NCI-H146 treated with DMSO at 0.1 percent for 48 hours (cell line): Measurements from ENCODE around the gene TXNDC11.

Experiments
- DNase-seq: peaks from one replicate; lab custom pipeline; 2025; ENCODE audit not compliant: unreplicated experiment; lab: John Stamatoyannopoulos, UW

TXNDC11 gene

GRCh38 chr16:11675561-11676511, 66.8 kb downstream of the TXNDC11 start:
- no peak for DNase-seq

GRCh38 chr16:11674818-11675560, 67.7 kb downstream of the TXNDC11 start:
- DNase-seq, result no peak

GRCh38 chr16:11674001-11674817, 68.4 kb downstream of the TXNDC11 start:
- DNase-seq, result no peak

GRCh38 chr16:11673091-11674000, 69.3 kb downstream of the TXNDC11 start:
- DNase-seq, result no peak

GRCh38 chr16:11672206-11673090, 70.2 kb downstream of the TXNDC11 start:
- DNase-seq, result no peak

- no peak for DNase-seq
Observed at GRCh38 chr16:11671676-11672075, 71.0 kb downstream of the TXNDC11 start.

GRCh38 chr16:11671271-11671670, 71.4 kb downstream of the TXNDC11 start:
- DNase-seq, result no peak

GRCh38 chr16:11670171-11671131, 72.2 kb downstream of the TXNDC11 start:
- DNase-seq, result no peak

- no peak for DNase-seq
Observed at GRCh38 chr16:11669380-11670146, 73.1 kb downstream of the TXNDC11 start.

- no peak for DNase-seq
Observed at GRCh38 chr16:11668623-11669379, 73.9 kb downstream of the TXNDC11 start.

GRCh38 chr16:11667824-11668622, 74.6 kb downstream of the TXNDC11 start, which contains the start of gene SNN:
TSS of gene SNN (plus strand) at chr16:11668455. CDS start at chr16:11676060, 7,605 bp downstream.
- DNase-seq, result peak; percentile 68

- DNase-seq, result no peak
Observed at GRCh38 chr16:11667221-11667823, 75.3 kb downstream of the TXNDC11 start.

- no peak for DNase-seq
Observed at GRCh38 chr16:11666103-11667055, 76.3 kb downstream of the TXNDC11 start.

- no peak for DNase-seq
Observed at GRCh38 chr16:11665071-11665491, 77.6 kb downstream of the TXNDC11 start.
